Gastrocnemius medialis (tissue), 4 donors: ENCODE measurements around the gene RSPH1.

Experiments used
- POLR2A ChIP-seq, 2 donors: fragments of 450-650 bp; IDR thresholded peaks; one replicate each; pipeline ENCODE4 v1.6.1; 2017; ENCODE audit warnings: antibody characterized with exemption in 2 of 2, mild to moderate bottlenecking in 2 of 2, moderate library complexity in 2 of 2
- TF ChIP-seq, protein P1 (sequence below), 5 experiments: fragments of 450-650 bp in 3 of 5; fragments of 200-600 bp in 2 of 5; sonication (generic) in 2 of 5; IDR thresholded peaks in 4 of 5; conservative IDR thresholded peaks in 1 of 5; 1 replicate in 4 of 5; 2 replicates in 1 of 5; pipeline ENCODE4 v1.5.1; 2016 to 2019; ENCODE audit warnings: antibody characterized with exemption in 5 of 5, mild to moderate bottlenecking in 3 of 5, moderate library complexity in 3 of 5

DNA sequence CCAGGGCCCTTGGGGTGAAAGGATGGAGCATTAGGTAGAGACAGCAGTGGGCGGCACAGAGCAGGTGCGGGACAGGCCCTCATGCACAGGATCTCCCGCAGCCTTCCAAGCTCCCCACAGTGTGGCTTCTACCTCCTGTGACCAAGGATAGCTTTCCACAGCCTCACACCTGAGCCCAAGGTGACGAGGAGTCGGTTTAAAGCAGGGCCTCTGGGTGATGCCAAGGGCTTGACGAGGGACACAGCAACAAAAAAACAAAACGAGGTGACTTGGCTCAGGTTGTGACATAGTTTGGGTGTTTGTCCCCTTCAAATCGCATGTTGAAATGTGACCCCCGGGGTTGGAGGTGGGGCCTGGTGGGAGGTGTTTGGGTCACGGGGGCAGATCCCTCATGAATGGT, 15.3 kb downstream of the RSPH1 start:
- no peak for TF ChIP-seq POLR2A (IDR thresholded peaks at IDR 0.05)
- TF ChIP-seq, protein P1, sequence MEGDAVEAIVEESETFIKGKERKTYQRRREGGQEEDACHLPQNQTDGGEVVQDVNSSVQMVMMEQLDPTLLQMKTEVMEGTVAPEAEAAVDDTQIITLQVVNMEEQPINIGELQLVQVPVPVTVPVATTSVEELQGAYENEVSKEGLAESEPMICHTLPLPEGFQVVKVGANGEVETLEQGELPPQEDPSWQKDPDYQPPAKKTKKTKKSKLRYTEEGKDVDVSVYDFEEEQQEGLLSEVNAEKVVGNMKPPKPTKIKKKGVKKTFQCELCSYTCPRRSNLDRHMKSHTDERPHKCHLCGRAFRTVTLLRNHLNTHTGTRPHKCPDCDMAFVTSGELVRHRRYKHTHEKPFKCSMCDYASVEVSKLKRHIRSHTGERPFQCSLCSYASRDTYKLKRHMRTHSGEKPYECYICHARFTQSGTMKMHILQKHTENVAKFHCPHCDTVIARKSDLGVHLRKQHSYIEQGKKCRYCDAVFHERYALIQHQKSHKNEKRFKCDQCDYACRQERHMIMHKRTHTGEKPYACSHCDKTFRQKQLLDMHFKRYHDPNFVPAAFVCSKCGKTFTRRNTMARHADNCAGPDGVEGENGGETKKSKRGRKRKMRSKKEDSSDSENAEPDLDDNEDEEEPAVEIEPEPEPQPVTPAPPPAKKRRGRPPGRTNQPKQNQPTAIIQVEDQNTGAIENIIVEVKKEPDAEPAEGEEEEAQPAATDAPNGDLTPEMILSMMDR (IDR thresholded peaks at IDR 0.05 in 4 of 5, conservative IDR thresholded peaks at IDR 0.05 in 1 of 5), result no peak
